PC-9 (cell line): ENCODE measurements around the gene CDC42EP2. TPM values are rescaled to one million over a fixed set of nuclear protein-coding genes. Genes with fewer than 3 reads are reported as not detected.

Experiments used
- BruUV-seq: library from RNA; stranded (reverse); fragments of 400-500 nt; replicated peaks from 2 replicates; lab custom pipeline; 2021; lab: Mats Ljungman, UMichigan
- CTCF ChIA-PET: fragments of 300-600 bp; sonication (Branson Sonifier 250); formaldehyde crosslinking; loops from one replicate; lab custom pipeline; 2022; ENCODE audit warnings: antibody characterized with exemption; lab: Charles Lee
- POLR2A ChIA-PET: fragments of 300-600 bp; sonication (Branson Sonifier 250); formaldehyde crosslinking; loops from one replicate; lab custom pipeline; 2022; ENCODE audit warnings: antibody characterized with exemption; ENCODE audit not compliant: unreplicated experiment; lab: Charles Lee
- DNase-seq, 2 experiments: peaks; one replicate each; pipeline versions ENCODE4 v3.0.0 to v3.0.0-alpha.2; 2015 to 2022; ENCODE audit warnings: mixed read lengths in 1 of 2
- H2AFZ ChIP-seq: fragments of 200-600 bp; sonication (generic); 2 replicates; pipeline ENCODE4 v1.8.1; 2017; ENCODE audit warnings: antibody characterized with exemption
- H3F3A ChIP-seq: fragments of 200-600 bp; sonication (generic); 2 replicates; pipeline ENCODE4 v1.8.1; 2017; ENCODE audit warnings: antibody characterized with exemption, mild to moderate bottlenecking, low read depth; ENCODE audit not compliant: insufficient read depth
- H3K27ac ChIP-seq: fragments of 200-600 bp; sonication (generic); 2 replicates; pipeline ENCODE4 v1.6.1; 2016; ENCODE audit warnings: mixed run types
- H3K27me3 ChIP-seq: fragments of 200-600 bp; sonication (generic); 2 replicates; pipeline ENCODE4 v1.6.1; 2016; ENCODE audit warnings: low read depth, mixed run types; ENCODE audit not compliant: insufficient read depth
- H3K36me3 ChIP-seq: fragments of 200-600 bp; sonication (generic); 2 replicates; pipeline ENCODE4 v1.6.1; 2016; ENCODE audit warnings: low read depth, mixed run types
- H3K4me1 ChIP-seq: fragments of 200-600 bp; sonication (generic); replicated peaks from 2 replicates; pipeline ENCODE4 v1.6.1; 2016; ENCODE audit warnings: mixed run types; ENCODE audit not compliant: insufficient read depth
- H3K4me2 ChIP-seq: fragments of 200-600 bp; sonication (generic); 2 replicates; pipeline ENCODE4 v1.6.1; 2017; ENCODE audit warnings: mixed run types
- H3K4me3 ChIP-seq: fragments of 200-600 bp; sonication (generic); 2 replicates; pipeline ENCODE4 v1.6.1; 2016; ENCODE audit warnings: mixed run types
- H3K79me2 ChIP-seq: fragments of 200-600 bp; sonication (generic); 2 replicates; pipeline ENCODE4 v1.6.1; 2017; ENCODE audit warnings: low read depth, mixed run types
- H3K9me2 ChIP-seq: fragments of 200-600 bp; sonication (generic); 2 replicates; pipeline ENCODE4 v1.8.1; 2017; ENCODE audit warnings: mild to moderate bottlenecking; ENCODE audit not compliant: insufficient read depth
- H3K9me3 ChIP-seq: fragments of 200-600 bp; sonication (generic); 2 replicates; pipeline ENCODE4 v1.8.1; 2016; ENCODE audit warnings: low read depth; ENCODE audit not compliant: insufficient read depth
- H4K20me1 ChIP-seq: fragments of 200-600 bp; sonication (generic); 2 replicates; pipeline ENCODE4 v1.8.1; 2017; ENCODE audit not compliant: insufficient read depth
- EZH2 ChIP-seq: fragments of 200-600 bp; sonication (generic); IDR thresholded peaks from 2 replicates; pipeline ENCODE4 v1.8.0; 2017; ENCODE audit warnings: antibody characterized with exemption, low read depth
- intact Hi-C: fragments of 100-400 bp; cut with micrococcal nuclease; formaldehyde crosslinking; loops from one replicate; pipeline ENCODE4 v1.10.0; 2022; ENCODE audit not compliant: unreplicated experiment
- total RNA-seq: library from RNA; stranded (reverse); gene quantifications from 2 replicates; pipeline ENCODE4 v1.2.3, GENCODE V29; 2021
- TF ChIP-seq, protein P1 (sequence below): fragments of 200-600 bp; sonication (generic); conservative IDR thresholded peaks from 2 replicates; pipeline ENCODE4 v1.6.1; 2017; ENCODE audit warnings: mixed run types, antibody characterized with exemption, mild to moderate bottlenecking, moderate library complexity

Gene CDC42EP2
- total RNA-seq, 1 experiment from 2014 or later: 20.8 TPM

DNA sequence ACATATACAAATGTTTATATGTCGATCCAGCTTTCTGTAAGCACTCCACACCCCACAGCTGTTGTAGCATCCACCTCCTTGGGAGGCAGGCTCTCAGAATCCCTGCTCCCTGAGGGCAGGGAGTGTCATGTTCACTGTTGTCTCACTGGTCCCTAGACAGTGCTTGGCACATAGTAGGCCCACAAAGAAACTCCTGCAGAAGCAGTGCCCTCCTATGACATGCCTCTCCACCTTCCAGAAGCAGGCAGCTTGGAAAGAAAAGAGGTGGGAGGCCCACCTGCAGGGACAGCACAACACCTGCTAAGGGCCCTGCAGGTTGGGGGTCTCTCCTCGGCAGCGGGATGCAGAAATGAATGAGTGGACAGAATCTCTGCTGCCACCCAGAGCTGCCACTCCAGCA lies 11.1 kb upstream of the CDC42EP2 start:
- Histone ChIP-seq H3K4me2 (no peak overlapping the region), H3K4me1 (peaks cover 19% of the 10 kb centered on the region), H3K27ac (no peak overlapping the region), H3F3A (peaks cover 40% of the 10 kb centered on the region), H3K36me3 (no peaks in the 10 kb centered on the region), H3K4me3 (no peak overlapping the region), H3K79me2 (no peaks in the 10 kb centered on the region), H3K27me3 (no peaks in the 10 kb centered on the region), H3K9me3 (no peaks in the 10 kb centered on the region), H2AFZ (no peak overlapping the region), H4K20me1 (no peaks in the 10 kb centered on the region), H3K9me2 (no peaks in the 10 kb centered on the region)
- no TSS peak for BruUV-seq
- no peak for DNase-seq
- TF ChIP-seq EZH2: no peak
- TF ChIP-seq, protein P1, sequence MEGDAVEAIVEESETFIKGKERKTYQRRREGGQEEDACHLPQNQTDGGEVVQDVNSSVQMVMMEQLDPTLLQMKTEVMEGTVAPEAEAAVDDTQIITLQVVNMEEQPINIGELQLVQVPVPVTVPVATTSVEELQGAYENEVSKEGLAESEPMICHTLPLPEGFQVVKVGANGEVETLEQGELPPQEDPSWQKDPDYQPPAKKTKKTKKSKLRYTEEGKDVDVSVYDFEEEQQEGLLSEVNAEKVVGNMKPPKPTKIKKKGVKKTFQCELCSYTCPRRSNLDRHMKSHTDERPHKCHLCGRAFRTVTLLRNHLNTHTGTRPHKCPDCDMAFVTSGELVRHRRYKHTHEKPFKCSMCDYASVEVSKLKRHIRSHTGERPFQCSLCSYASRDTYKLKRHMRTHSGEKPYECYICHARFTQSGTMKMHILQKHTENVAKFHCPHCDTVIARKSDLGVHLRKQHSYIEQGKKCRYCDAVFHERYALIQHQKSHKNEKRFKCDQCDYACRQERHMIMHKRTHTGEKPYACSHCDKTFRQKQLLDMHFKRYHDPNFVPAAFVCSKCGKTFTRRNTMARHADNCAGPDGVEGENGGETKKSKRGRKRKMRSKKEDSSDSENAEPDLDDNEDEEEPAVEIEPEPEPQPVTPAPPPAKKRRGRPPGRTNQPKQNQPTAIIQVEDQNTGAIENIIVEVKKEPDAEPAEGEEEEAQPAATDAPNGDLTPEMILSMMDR: no peak
- intact Hi-C loops: no loop called here
- ChIA-PET CTCF (interaction anchor here (0.5 kb wide), 1 partner anchor 28 kb away, joined by 3 read pairs; no protein-coding TSS in a partner anchor), POLR2A (no interaction called here)

DNA sequence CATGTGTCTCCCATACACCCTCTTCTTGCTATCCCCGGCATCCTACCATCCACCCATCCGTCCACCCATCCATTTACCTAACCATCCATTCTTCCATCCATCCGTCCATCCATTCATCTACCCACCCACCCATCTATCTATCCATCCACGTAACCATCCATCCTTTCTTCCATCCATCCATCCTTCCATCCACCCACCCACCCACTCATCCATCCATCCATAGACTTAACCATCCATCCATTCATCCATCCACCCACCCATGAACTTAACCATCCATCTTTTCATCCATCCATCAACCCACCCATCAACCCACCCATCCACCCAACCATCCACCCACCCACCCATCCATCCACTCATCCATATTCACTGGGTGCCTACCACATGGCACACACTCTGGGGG lies 10.6 kb upstream of the CDC42EP2 start:
- H3K4me3 ChIP-seq: no peak overlapping the region
- ChIA-PET CTCF (interaction anchor here (0.5 kb wide), 1 partner anchor 29 kb away, joined by 3 read pairs; no protein-coding TSS in a partner anchor), POLR2A (no interaction called here)
- DNase-seq: no peak
- H3K27me3 ChIP-seq: no peaks in the 10 kb centered on the region
- no peaks in the 10 kb centered on the region for H3K9me2 ChIP-seq
- peaks cover 25% of the 10 kb centered on the region for H3K4me1 ChIP-seq
- H3K4me2 ChIP-seq: no peak overlapping the region
- intact Hi-C loops: no loop called here
- no peaks in the 10 kb centered on the region for H4K20me1 ChIP-seq
- no TSS peak for BruUV-seq
- H3K36me3 ChIP-seq: no peaks in the 10 kb centered on the region
- H3F3A ChIP-seq: peaks cover 45% of the 10 kb centered on the region
- H3K79me2 ChIP-seq: no peaks in the 10 kb centered on the region
- H3K27ac ChIP-seq: no peak overlapping the region
- no peaks in the 10 kb centered on the region for H3K9me3 ChIP-seq
- no peak for TF ChIP-seq EZH2
- TF ChIP-seq, protein P1: no peak
- H2AFZ ChIP-seq: no peak overlapping the region

DNA sequence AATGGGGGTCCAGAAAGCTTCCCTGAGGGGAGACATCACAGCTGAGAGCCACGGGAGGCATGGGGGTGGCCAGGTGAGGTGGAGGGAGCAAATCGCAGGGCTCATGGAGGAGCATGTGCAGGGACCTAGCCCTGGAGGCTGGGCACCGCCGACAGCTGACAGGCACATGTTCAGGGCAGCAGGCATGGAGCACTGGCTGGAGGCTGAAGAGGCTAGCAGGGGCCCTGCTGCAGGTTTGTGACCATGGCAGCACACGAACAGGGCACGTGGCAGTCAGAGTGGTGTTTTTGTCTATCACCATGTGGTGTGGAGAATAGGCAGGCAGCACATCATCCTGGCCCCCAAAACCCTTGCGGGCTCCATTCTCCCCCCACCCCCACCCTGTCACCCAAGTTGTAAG lies 10.1 kb upstream of the CDC42EP2 start:
- CTCF ChIA-PET: no interaction called here

More for the DNA sequence above, 10.1 kb upstream of the CDC42EP2 start:
- Histone ChIP-seq H2AFZ (no peak overlapping the region), H3F3A (peaks cover 45% of the 10 kb centered on the region), H3K4me1 (peaks cover 26% of the 10 kb centered on the region), H3K36me3 (no peaks in the 10 kb centered on the region), H3K79me2 (no peaks in the 10 kb centered on the region), H3K9me3 (no peaks in the 10 kb centered on the region), H3K27ac (no peak overlapping the region), H3K27me3 (no peaks in the 10 kb centered on the region), H4K20me1 (no peaks in the 10 kb centered on the region), H3K4me3 (no peak overlapping the region), H3K4me2 (no peak overlapping the region), H3K9me2 (no peaks in the 10 kb centered on the region)
- DNase-seq: no peak
- intact Hi-C loops: no loop called here
- POLR2A ChIA-PET: no interaction called here
- TF ChIP-seq, protein P1: no peak
- TF ChIP-seq EZH2: no peak
- no TSS peak for BruUV-seq
